Astrocyte (in vitro differentiated cells and primary cell): ENCODE data around the gene NADK. TPM values are rescaled to one million over a fixed set of nuclear protein-coding genes. Genes with fewer than 3 reads are reported as not detected.
"Not testable (repeated sequence)": the region's sequence is repeated elsewhere in the genome, so short reads cannot be mapped to it uniquely, and the experiment has no call there.

Source experiments
- DNase-seq: peaks from one replicate; pipeline ENCODE4 v3.0.0-alpha.2; 2010; ENCODE audit warnings: low read depth
- FAIRE-seq: peaks from 2 replicates; lab custom pipeline; 2011; peaks lifted over from hg19 to GRCh38; lab: Jason Lieb, UNC
- H2AFZ ChIP-seq: 2 replicates; pipeline ENCODE4 v1.6.0; 2012; ENCODE audit warnings: low read depth, low read length, inconsistent platforms
- H3K27ac ChIP-seq: 2 replicates; pipeline ENCODE4 v1.5.1; 2011; ENCODE audit warnings: low read depth, low read length, inconsistent platforms
- H3K27me3 ChIP-seq: 2 replicates; pipeline ENCODE4 v1.6.0; 2011; ENCODE audit warnings: low read length, inconsistent platforms; ENCODE audit not compliant: insufficient read depth
- H3K36me3 ChIP-seq: 2 replicates; pipeline ENCODE4 v1.5.1; 2011; ENCODE audit warnings: low read length, inconsistent platforms; ENCODE audit not compliant: insufficient read depth
- H3K4me1 ChIP-seq: 2 replicates; pipeline ENCODE4 v1.5.1; 2011; ENCODE audit warnings: low read length, inconsistent platforms; ENCODE audit not compliant: insufficient read depth
- H3K4me2 ChIP-seq: 2 replicates; pipeline ENCODE4 v1.6.0; 2012; ENCODE audit warnings: low read length, inconsistent platforms
- H3K4me3 ChIP-seq: 2 replicates; pipeline ENCODE4 v1.5.1; 2011; ENCODE audit warnings: low read depth, mild to moderate bottlenecking, low read length, inconsistent platforms; ENCODE audit not compliant: insufficient read depth
- H3K79me2 ChIP-seq: 2 replicates; pipeline ENCODE4 v1.6.0; 2012; ENCODE audit warnings: mild to moderate bottlenecking, low read length, inconsistent platforms; ENCODE audit not compliant: insufficient read depth
- H3K9ac ChIP-seq: 2 replicates; pipeline ENCODE4 v1.6.0; 2012; ENCODE audit warnings: mild to moderate bottlenecking, low read length, inconsistent platforms
- H3K9me3 ChIP-seq: 2 replicates; pipeline ENCODE4 v1.5.1; 2012; ENCODE audit warnings: low read depth, mild to moderate bottlenecking, low read length, inconsistent platforms; ENCODE audit not compliant: insufficient read depth
- H4K20me1 ChIP-seq: 2 replicates; pipeline ENCODE4 v1.6.0; 2012; ENCODE audit warnings: low read length, inconsistent platforms; ENCODE audit not compliant: insufficient read depth
- H3K27ac Mint-ChIP-seq: one replicate; pipeline ENCODE4 v1.8.0; 2021; ENCODE audit warnings: mild to moderate bottlenecking, mixed read lengths; ENCODE audit not compliant: unreplicated experiment
- H3K27me3 Mint-ChIP-seq: one replicate; pipeline ENCODE4 v1.8.0; 2021; ENCODE audit warnings: low read depth, mixed read lengths; ENCODE audit not compliant: unreplicated experiment
- H3K36me3 Mint-ChIP-seq: one replicate; pipeline ENCODE4 v1.8.0; 2021; ENCODE audit warnings: low read depth, mixed read lengths; ENCODE audit not compliant: unreplicated experiment
- H3K4me1 Mint-ChIP-seq: one replicate; pipeline ENCODE4 v1.8.0; 2021; ENCODE audit warnings: low read depth, mixed read lengths; ENCODE audit not compliant: unreplicated experiment
- H3K4me3 Mint-ChIP-seq: one replicate; pipeline ENCODE4 v1.8.0; 2021; ENCODE audit warnings: mild to moderate bottlenecking, moderate library complexity, mixed read lengths; ENCODE audit not compliant: unreplicated experiment
- H3K9me3 Mint-ChIP-seq: one replicate; pipeline ENCODE4 v1.8.0; 2021; ENCODE audit warnings: mild to moderate bottlenecking, mixed read lengths; ENCODE audit not compliant: unreplicated experiment
- EZH2 ChIP-seq: IDR thresholded peaks from 2 replicates; pipeline ENCODE4 v1.6.1; 2012; ENCODE audit warnings: mild to moderate bottlenecking, low read length, inconsistent platforms; ENCODE audit not compliant: insufficient read depth
- total RNA-seq: library from RNA; stranded (reverse); gene quantifications from 2 replicates; pipeline ENCODE4 v1.2.1, GENCODE V29; 2021
- TF ChIP-seq, protein P1 (sequence below): IDR thresholded peaks from 2 replicates; pipeline ENCODE4 v1.5.1; 2011; ENCODE audit warnings: low read depth, mild to moderate bottlenecking, inconsistent platforms, low read length, moderate library complexity; ENCODE audit not compliant: insufficient read depth

The NADK gene
- total RNA-seq, 1 donor from 2014 or later, result 87.6 TPM

DNA sequence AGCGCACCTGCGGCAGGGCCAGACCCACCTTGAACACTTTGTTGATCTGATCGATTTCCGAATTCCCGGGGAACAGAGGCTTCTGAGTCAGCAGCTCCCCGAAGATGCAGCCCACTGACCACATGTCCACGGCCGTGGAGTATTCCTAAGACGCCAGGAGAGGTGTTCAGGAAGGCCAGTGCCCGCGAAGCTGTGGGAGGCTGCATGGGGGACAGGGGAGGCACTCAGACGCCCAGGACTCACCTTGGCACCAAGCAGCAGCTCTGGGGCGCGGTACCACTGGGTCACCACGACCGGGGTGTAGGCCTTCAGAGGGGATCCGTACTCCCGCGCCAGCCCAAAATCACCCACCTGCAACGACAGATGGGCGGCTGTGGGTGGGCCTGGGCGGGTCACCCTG, 74.5 kb downstream of the NADK start:
- Histone ChIP-seq H3K4me3 (no peak overlapping the region), H3K4me2 (no peak overlapping the region), H3K36me3 (no peaks in the 10 kb centered on the region), H3K79me2 (no peaks in the 10 kb centered on the region), H3K27ac (no peak overlapping the region), H3K27me3 (no peaks in the 10 kb centered on the region), H2AFZ (no peak overlapping the region), H3K9me3 (no peaks in the 10 kb centered on the region), H3K9ac (no peak overlapping the region), H4K20me1 (no peaks in the 10 kb centered on the region), H3K4me1 (no peaks in the 10 kb centered on the region)
- H3K4me1 Mint-ChIP-seq, result no peaks in the 10 kb centered on the region
- no peak for FAIRE-seq
- H3K36me3 Mint-ChIP-seq, result no peaks in the 10 kb centered on the region
- no peak for DNase-seq
- no peak for TF ChIP-seq EZH2
- TF ChIP-seq, protein P1, sequence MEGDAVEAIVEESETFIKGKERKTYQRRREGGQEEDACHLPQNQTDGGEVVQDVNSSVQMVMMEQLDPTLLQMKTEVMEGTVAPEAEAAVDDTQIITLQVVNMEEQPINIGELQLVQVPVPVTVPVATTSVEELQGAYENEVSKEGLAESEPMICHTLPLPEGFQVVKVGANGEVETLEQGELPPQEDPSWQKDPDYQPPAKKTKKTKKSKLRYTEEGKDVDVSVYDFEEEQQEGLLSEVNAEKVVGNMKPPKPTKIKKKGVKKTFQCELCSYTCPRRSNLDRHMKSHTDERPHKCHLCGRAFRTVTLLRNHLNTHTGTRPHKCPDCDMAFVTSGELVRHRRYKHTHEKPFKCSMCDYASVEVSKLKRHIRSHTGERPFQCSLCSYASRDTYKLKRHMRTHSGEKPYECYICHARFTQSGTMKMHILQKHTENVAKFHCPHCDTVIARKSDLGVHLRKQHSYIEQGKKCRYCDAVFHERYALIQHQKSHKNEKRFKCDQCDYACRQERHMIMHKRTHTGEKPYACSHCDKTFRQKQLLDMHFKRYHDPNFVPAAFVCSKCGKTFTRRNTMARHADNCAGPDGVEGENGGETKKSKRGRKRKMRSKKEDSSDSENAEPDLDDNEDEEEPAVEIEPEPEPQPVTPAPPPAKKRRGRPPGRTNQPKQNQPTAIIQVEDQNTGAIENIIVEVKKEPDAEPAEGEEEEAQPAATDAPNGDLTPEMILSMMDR, result no peak
- H3K27me3 Mint-ChIP-seq, result no peaks in the 10 kb centered on the region
- H3K9me3 Mint-ChIP-seq, result no peaks in the 10 kb centered on the region
- H3K27ac Mint-ChIP-seq, result no peak overlapping the region
- no peak overlapping the region for H3K4me3 Mint-ChIP-seq

GRCh38 chr1:1702506-1702905, 75.8 kb downstream of the NADK start:
- H3K4me3 Mint-ChIP-seq, H3K4me1 Mint-ChIP-seq, H3K27me3 ChIP-seq, H3K27ac ChIP-seq, FAIRE-seq, H2AFZ ChIP-seq, H3K9me3 ChIP-seq, H3K79me2 ChIP-seq, H4K20me1 ChIP-seq, H3K36me3 Mint-ChIP-seq, H3K4me1 ChIP-seq, H3K9ac ChIP-seq, H3K27me3 Mint-ChIP-seq, DNase-seq, H3K27ac Mint-ChIP-seq, H3K9me3 Mint-ChIP-seq, H3K4me2 ChIP-seq, H3K36me3 ChIP-seq, H3K4me3 ChIP-seq: not testable (repeated sequence)

Other genes starting within 250 kb of the NADK start
- 7.0 and 9.0 TPM in 2 replicates for gene TMEM240, start 237.8 kb downstream of the NADK start, total RNA-seq
- gene SSU72, start 203.6 kb downstream of the NADK start, total RNA-seq, result 143 and 145 TPM in 2 replicates
- 7.4 and 8.7 TPM in 2 replicates for gene FNDC10, start 178.3 kb downstream of the NADK start, total RNA-seq
- gene MIB2, start 163.0 kb downstream of the NADK start, total RNA-seq, result 73.6 and 80.1 TPM in 2 replicates
- gene MMP23B, start 146.3 kb downstream of the NADK start, total RNA-seq, result 40.1 and 40.7 TPM in 2 replicates
- 21.1 and 23.4 TPM in 2 replicates for gene CDK11B, start 119.5 kb downstream of the NADK start, total RNA-seq
- 45.1 and 47.7 TPM in 2 replicates for gene SLC35E2B, start 85.7 kb downstream of the NADK start, total RNA-seq
- 30.3 and 35.3 TPM in 2 replicates for gene CDK11A, start 54.1 kb downstream of the NADK start, total RNA-seq
- 583 and 602 TPM in 2 replicates for gene GNB1, start 112.6 kb upstream of the NADK start, total RNA-seq
- gene CALML6, start 136.8 kb upstream of the NADK start, total RNA-seq, result 0.91 and 1.4 TPM in 2 replicates
- gene TMEM52, start 140.8 kb upstream of the NADK start, total RNA-seq, result 0.84 and 1.4 TPM in 2 replicates
- not detected in 2 replicates for gene CFAP74, start 225.3 kb upstream of the NADK start, total RNA-seq
- not detected in 2 replicates for gene GABRD, start 240.9 kb upstream of the NADK start, total RNA-seq